Activated CD4-positive, alpha-beta T cell treated with anti-CD3 and anti-CD28 coated beads, Interleukin-2, amount 10 ng/mL, durations not matched to agents 7 days and 5 days (primary cell): ENCODE results near the gene HSDL1. TPM values are rescaled to one million over a fixed set of nuclear protein-coding genes. Genes with fewer than 3 reads are reported as not detected.

Source experiments
- CTCF ChIA-PET: fragments of 350-600 bp; sonication (Branson Sonifier 250); formaldehyde crosslinking; loops from one replicate; lab custom pipeline; 2021; ENCODE audit warnings: antibody characterized with exemption; lab: Charles Lee
- POLR2A ChIA-PET: fragments of 350-600 bp; sonication (Branson Sonifier 250); formaldehyde crosslinking; loops from one replicate; lab custom pipeline; 2021; ENCODE audit warnings: antibody characterized with exemption; lab: Charles Lee
- DNase-seq: peaks from one replicate; pipeline ENCODE4 v3.0.0-alpha.2; 2020
- H3K27ac Mint-ChIP-seq: one replicate; pipeline ENCODE4 v1.8.0; 2021; ENCODE audit warnings: mild to moderate bottlenecking, moderate library complexity, mixed read lengths
- H3K27me3 Mint-ChIP-seq: one replicate; pipeline ENCODE4 v1.8.0; 2021; ENCODE audit warnings: mixed read lengths
- H3K36me3 Mint-ChIP-seq: one replicate; pipeline ENCODE4 v1.8.0; 2021; ENCODE audit warnings: low read depth, mixed read lengths
- H3K4me1 Mint-ChIP-seq: one replicate; pipeline ENCODE4 v1.8.0; 2021; ENCODE audit warnings: mixed read lengths
- H3K4me3 Mint-ChIP-seq: one replicate; pipeline ENCODE4 v1.8.0; 2021; ENCODE audit warnings: mild to moderate bottlenecking, moderate library complexity, mixed read lengths
- H3K9me3 Mint-ChIP-seq: one replicate; pipeline ENCODE4 v1.8.0; 2021; ENCODE audit warnings: mixed read lengths
- total RNA-seq, 2 experiments: library from RNA; stranded (reverse); gene quantifications; one replicate each; pipeline ENCODE4 v1.2.3, GENCODE V29; 2021

Gene HSDL1
- total RNA-seq, 2 experiments from 2014 or later, result 8.8 to 10.6 TPM

GRCh38 chr16:84109598-84110335 lies 35.2 kb downstream of the HSDL1 start:
- Mint-ChIP-seq H3K27me3 (no peaks in the 10 kb centered on the region), H3K4me3 (no peak overlapping the region), H3K36me3 (peaks cover 8% of the 10 kb centered on the region), H3K4me1 (peaks cover 23% of the 10 kb centered on the region), H3K27ac (no peak overlapping the region), H3K9me3 (no peaks in the 10 kb centered on the region)
- ChIA-PET POLR2A (no interaction called here), CTCF (no interaction called here)
- no peak for DNase-seq

GRCh38 chr16:84107921-84108320 lies 37.1 kb downstream of the HSDL1 start:
- ChIA-PET CTCF (interaction anchor here (1.0 to 1.5 kb wide), 2 partner anchors 29 to 79 kb away, joined by 4 read pairs; no protein-coding TSS in a partner anchor), POLR2A (no interaction called here)
- H3K27me3 Mint-ChIP-seq, result no peaks in the 10 kb centered on the region
- H3K4me3 Mint-ChIP-seq, result no peak overlapping the region
- peaks cover 8% of the 10 kb centered on the region for H3K36me3 Mint-ChIP-seq
- DNase-seq, result no peak
- no peak overlapping the region for H3K27ac Mint-ChIP-seq
- peaks cover 21% of the 10 kb centered on the region for H3K4me1 Mint-ChIP-seq
- H3K9me3 Mint-ChIP-seq, result no peaks in the 10 kb centered on the region

DNA sequence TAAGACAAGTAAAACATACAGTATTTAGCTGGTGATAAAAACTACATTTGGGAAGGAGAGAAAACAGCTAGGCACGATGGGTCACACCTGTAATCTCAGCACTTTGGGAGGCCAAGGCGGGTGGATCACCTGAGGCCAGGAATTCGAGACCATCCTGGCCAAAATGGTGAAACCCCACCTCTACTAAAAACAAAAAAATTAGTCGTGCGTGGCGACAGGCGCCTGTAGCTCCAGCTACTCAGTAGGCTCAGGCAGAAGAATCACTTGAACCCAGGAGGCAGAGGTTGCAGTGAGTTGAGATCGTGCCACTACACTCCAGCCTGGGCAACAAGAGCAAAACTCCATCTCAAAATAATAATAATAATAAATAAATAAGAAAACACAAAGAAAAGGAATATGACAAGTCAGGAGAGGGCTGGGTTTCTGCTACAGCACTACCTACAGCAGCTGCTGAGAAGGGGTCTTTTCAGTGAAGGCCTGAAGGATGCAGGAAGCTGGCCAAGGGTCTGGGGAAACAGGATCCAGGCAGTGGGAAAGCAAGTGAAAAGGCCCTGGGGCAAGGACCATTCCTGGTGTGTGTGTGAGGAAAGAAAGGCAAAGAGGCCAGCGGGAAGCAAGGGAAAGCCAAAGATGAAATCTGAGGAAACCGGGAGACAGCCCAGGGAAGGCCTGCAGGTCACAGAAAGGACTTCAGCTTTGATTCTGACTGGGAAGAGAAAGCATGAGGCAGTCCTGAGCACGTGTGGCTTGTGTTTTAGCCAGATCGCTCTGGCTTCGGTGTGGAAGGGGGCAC lies 38.8 kb downstream of the HSDL1 start:
- ChIA-PET POLR2A (no interaction called here), CTCF (interaction anchor here (1.0 to 1.5 kb wide), 4 partner anchors 11 to 628 kb away, joined by 3 to 5 read pairs (median 4); partner anchors contain the start of gene MBTPS1)
- Mint-ChIP-seq H3K9me3 (no peaks in the 10 kb centered on the region), H3K27ac (no peak overlapping the region), H3K4me1 (peaks cover 26% of the 10 kb centered on the region), H3K36me3 (peaks cover 14% of the 10 kb centered on the region), H3K4me3 (no peak overlapping the region), H3K27me3 (no peaks in the 10 kb centered on the region)
- no peak for DNase-seq

DNA sequence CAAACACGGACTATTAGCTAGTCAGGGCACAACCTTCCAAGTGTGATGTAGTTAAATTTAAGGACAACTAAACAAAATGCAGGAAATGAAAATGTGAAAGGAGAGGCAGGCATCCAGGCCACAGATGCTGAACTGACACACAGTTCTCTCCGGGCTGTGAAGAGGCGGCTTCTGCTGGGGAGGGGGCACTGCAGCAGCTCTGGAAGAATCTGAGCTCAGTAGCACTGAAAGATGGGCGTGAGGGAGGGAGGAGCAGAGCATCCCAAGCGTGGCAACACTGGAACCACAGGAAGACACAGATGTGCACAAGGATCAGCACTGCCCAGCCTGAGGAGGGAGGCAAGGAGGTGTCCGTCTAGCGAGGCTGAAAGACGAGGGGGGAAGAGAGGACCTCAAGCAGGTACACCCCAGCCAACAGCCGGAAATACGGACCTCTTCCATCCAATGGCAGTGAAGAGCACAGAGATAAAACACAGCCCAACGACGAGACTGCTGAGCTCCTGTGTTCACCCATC lies 39.6 kb downstream of the HSDL1 start:
- no peaks in the 10 kb centered on the region for H3K27me3 Mint-ChIP-seq
- H3K9me3 Mint-ChIP-seq, result no peaks in the 10 kb centered on the region
- peaks cover 18% of the 10 kb centered on the region for H3K4me1 Mint-ChIP-seq
- DNase-seq, result no peak
- H3K4me3 Mint-ChIP-seq, result no peak overlapping the region
- POLR2A ChIA-PET, result no interaction called here
- CTCF ChIA-PET, result interaction anchor here (1.0 to 1.5 kb wide), 4 partner anchors 11 to 629 kb away, joined by 3 to 5 read pairs (median 4); partner anchors contain the start of gene MBTPS1
- no peak overlapping the region for H3K27ac Mint-ChIP-seq
- H3K36me3 Mint-ChIP-seq, result peaks cover 11% of the 10 kb centered on the region

DNA sequence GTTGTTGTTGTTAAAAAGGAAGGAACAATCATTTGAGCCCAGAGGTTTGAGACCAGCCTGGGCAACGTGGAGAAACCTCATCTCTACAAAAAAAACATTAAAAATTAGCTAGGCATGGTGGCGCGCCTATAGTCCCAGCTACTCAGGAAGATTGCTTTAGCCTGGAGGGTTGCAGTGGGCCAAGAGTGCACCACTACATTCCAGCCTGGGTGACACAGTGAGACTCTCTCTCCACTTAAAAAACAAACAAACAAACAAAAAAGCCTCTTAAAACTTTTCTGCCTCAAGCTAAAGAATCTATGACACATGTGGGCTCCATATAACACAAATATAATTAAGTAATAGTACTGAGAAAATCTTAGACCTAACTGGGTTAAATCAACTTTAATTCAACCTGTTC lies 40.7 kb downstream of the HSDL1 start:
- no peaks in the 10 kb centered on the region for H3K27me3 Mint-ChIP-seq
- H3K27ac Mint-ChIP-seq, result no peak overlapping the region
- ChIA-PET CTCF (interaction anchor here (1.0 to 1.8 kb wide), 2 partner anchors 19 to 83 kb away, joined by 3 to 4 read pairs; partner anchors contain the start of gene TAF1C), POLR2A (no interaction called here)
- no peak overlapping the region for H3K4me3 Mint-ChIP-seq
- peaks cover 24% of the 10 kb centered on the region for H3K4me1 Mint-ChIP-seq
- H3K36me3 Mint-ChIP-seq, result peaks cover 14% of the 10 kb centered on the region
- H3K9me3 Mint-ChIP-seq, result no peaks in the 10 kb centered on the region
- no peak for DNase-seq

GRCh38 chr16:84103678-84104077 lies 41.3 kb downstream of the HSDL1 start:
- POLR2A ChIA-PET, result no interaction called here
- H3K27ac Mint-ChIP-seq, result no peak overlapping the region
- H3K4me1 Mint-ChIP-seq, result peaks cover 27% of the 10 kb centered on the region
- peaks cover 19% of the 10 kb centered on the region for H3K36me3 Mint-ChIP-seq
- H3K9me3 Mint-ChIP-seq, result no peaks in the 10 kb centered on the region
- H3K27me3 Mint-ChIP-seq, result no peaks in the 10 kb centered on the region
- DNase-seq, result no peak
- no peak overlapping the region for H3K4me3 Mint-ChIP-seq
- CTCF ChIA-PET, result interaction anchor here (1.0 to 1.8 kb wide), 2 partner anchors 19 to 83 kb away, joined by 3 to 4 read pairs; partner anchors contain the start of gene TAF1C

GRCh38 chr16:84098939-84099338 lies 46.0 kb downstream of the HSDL1 start:
- no peaks in the 10 kb centered on the region for H3K27me3 Mint-ChIP-seq
- no peaks in the 10 kb centered on the region for H3K9me3 Mint-ChIP-seq
- H3K4me1 Mint-ChIP-seq, result peaks cover 22% of the 10 kb centered on the region
- POLR2A ChIA-PET, result no interaction called here
- CTCF ChIA-PET, result no interaction called here
- H3K4me3 Mint-ChIP-seq, result no peak overlapping the region
- peak overlapping the region; percentile 13 for H3K27ac Mint-ChIP-seq
- peaks cover 41% of the 10 kb centered on the region for H3K36me3 Mint-ChIP-seq
- DNase-seq, result no peak

- Mint-ChIP-seq H3K27me3 (no peaks in the 10 kb centered on the region), H3K36me3 (peaks cover 47% of the 10 kb centered on the region), H3K9me3 (no peaks in the 10 kb centered on the region), H3K4me1 (peaks cover 18% of the 10 kb centered on the region), H3K27ac (no peak overlapping the region), H3K4me3 (no peak overlapping the region)
- DNase-seq, result no peak
- POLR2A ChIA-PET, result no interaction called here
- CTCF ChIA-PET, result no interaction called here
Observed at GRCh38 chr16:84096447-84097005, 48.5 kb downstream of the HSDL1 start.

GRCh38 chr16:84095466-84095865 lies 49.5 kb downstream of the HSDL1 start:
- peaks cover 17% of the 10 kb centered on the region for H3K4me1 Mint-ChIP-seq
- peaks cover 51% of the 10 kb centered on the region for H3K36me3 Mint-ChIP-seq

DNA sequence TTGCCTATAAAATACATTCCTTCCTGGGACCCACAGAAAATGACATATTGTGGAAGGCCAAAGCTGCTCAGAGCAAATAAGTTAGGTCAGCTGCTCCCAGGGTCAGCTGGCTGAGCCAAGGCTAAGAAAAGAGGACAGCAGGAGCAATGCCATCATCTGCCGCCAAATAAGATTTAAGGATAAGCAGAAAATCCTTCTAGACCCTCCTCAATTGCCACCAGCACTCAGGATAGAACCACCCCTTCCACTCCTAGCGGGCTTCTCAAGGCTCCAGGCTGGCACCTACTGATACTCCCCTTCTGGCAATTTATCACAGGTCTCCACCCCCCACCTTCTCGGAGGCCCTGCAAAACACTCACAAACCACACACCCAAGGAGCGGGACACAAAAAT lies 51.1 kb downstream of the HSDL1 start:
- DNase-seq, result no peak
- CTCF ChIA-PET, result no interaction called here

More at GRCh38 chr16:84095466-84095865, 49.5 kb downstream of the HSDL1 start:
- ChIA-PET CTCF (interaction anchor here (1.0 kb wide), 1 partner anchor 91 kb away, joined by 3 read pairs; the partner anchor contains the start of gene TAF1C), POLR2A (interaction anchor here (0.7 kb wide), 1 partner anchor 11 kb away, joined by 3 read pairs; no protein-coding TSS in a partner anchor)
- no peak overlapping the region for H3K27ac Mint-ChIP-seq
- no peaks in the 10 kb centered on the region for H3K27me3 Mint-ChIP-seq
- no peak overlapping the region for H3K4me3 Mint-ChIP-seq
- no peaks in the 10 kb centered on the region for H3K9me3 Mint-ChIP-seq
- DNase-seq, result no peak

GRCh38 chr16:84093120-84093878 lies 51.7 kb downstream of the HSDL1 start:
- H3K9me3 Mint-ChIP-seq, result no peaks in the 10 kb centered on the region
- CTCF ChIA-PET, result interaction anchor here (0.5 kb wide), 1 partner anchor 384 kb away, joined by 3 read pairs; no protein-coding TSS in a partner anchor
- no peaks in the 10 kb centered on the region for H3K27me3 Mint-ChIP-seq

More for the DNA sequence above, 51.1 kb downstream of the HSDL1 start:
- Mint-ChIP-seq H3K36me3 (peaks cover 55% of the 10 kb centered on the region), H3K9me3 (no peaks in the 10 kb centered on the region), H3K4me1 (peaks cover 19% of the 10 kb centered on the region), H3K27me3 (no peaks in the 10 kb centered on the region), H3K4me3 (no peak overlapping the region), H3K27ac (no peak overlapping the region)
- POLR2A ChIA-PET, result no interaction called here

DNA sequence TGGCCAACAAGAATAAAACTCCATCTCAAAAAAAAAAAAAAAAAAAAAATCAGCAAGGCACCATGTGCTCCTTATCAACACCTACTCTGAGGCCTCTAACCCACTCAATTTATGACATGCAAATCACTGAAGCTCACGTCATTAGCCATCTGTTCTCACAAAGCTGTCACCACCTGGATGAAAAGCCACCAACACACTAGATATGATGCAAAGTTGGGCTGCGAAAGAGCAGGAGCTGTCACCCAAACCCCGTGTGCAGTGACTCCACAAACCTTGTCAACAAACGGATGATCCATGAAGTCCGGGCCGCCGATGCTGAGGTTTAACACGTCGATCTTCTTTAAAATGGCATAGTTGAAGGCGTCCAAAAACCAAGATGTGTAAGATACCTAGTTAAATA lies 53.5 kb downstream of the HSDL1 start:
- Mint-ChIP-seq H3K9me3 (no peaks in the 10 kb centered on the region), H3K27me3 (no peaks in the 10 kb centered on the region), H3K4me3 (no peak overlapping the region), H3K27ac (no peak overlapping the region), H3K36me3 (peaks cover 56% of the 10 kb centered on the region), H3K4me1 (peaks cover 37% of the 10 kb centered on the region)
- ChIA-PET POLR2A (no interaction called here), CTCF (interaction anchor here (1.0 kb wide), 1 partner anchor 9 kb away, joined by 5 read pairs; no protein-coding TSS in a partner anchor)
- no peak for DNase-seq

More at GRCh38 chr16:84093120-84093878, 51.7 kb downstream of the HSDL1 start:
- Mint-ChIP-seq H3K4me3 (no peak overlapping the region), H3K4me1 (peaks cover 20% of the 10 kb centered on the region), H3K27ac (no peak overlapping the region), H3K36me3 (peaks cover 57% of the 10 kb centered on the region)
- no peak for DNase-seq
- POLR2A ChIA-PET, result no interaction called here
